ENCODE measurements around the gene GUCY1A1. TPM values are rescaled to one million over a fixed set of nuclear protein-coding genes. Genes with fewer than 3 reads are reported as not detected.

GUCY1A1 gene
- total RNA-seq, 1 donor: 0.09 TPM

- H3K4me3 ChIP-seq (ENCODE audit: low read depth, low read length): no peak overlapping the region
- no peak for DNase-seq (ENCODE audit: low read depth)
- TF ChIP-seq CTCF (IDR thresholded peaks at IDR 0.05; ENCODE audit: insufficient read depth, low read length): no peak
These were observed 11.4 kb downstream of the GUCY1A1 start for GRCh38 chr4:155678011-155678410.

- no peak for TF ChIP-seq CTCF (IDR thresholded peaks at IDR 0.05; ENCODE audit: insufficient read depth, low read length)
- H3K4me3 ChIP-seq (ENCODE audit: low read depth, low read length): no peak overlapping the region
- peak; percentile 15 for DNase-seq (ENCODE audit: low read depth)
These were observed 12.7 kb downstream of the GUCY1A1 start for GRCh38 chr4:155679343-155679742.

GRCh38 chr4:155681886-155682285 lies 15.2 kb downstream of the GUCY1A1 start:
- DNase-seq (ENCODE audit: low read depth): no peak
- TF ChIP-seq CTCF (IDR thresholded peaks at IDR 0.05; ENCODE audit: insufficient read depth, low read length): no peak
- no peak overlapping the region for H3K4me3 ChIP-seq (ENCODE audit: low read depth, low read length)

GRCh38 chr4:155684423-155684822 lies 17.8 kb downstream of the GUCY1A1 start:
- TF ChIP-seq CTCF (IDR thresholded peaks at IDR 0.05; ENCODE audit: insufficient read depth, low read length): no peak
- DNase-seq (ENCODE audit: low read depth): no peak
- no peak overlapping the region for H3K4me3 ChIP-seq (ENCODE audit: low read depth, low read length)

GRCh38 chr4:155684892-155685541 lies 18.4 kb downstream of the GUCY1A1 start:
- no peak for TF ChIP-seq CTCF (IDR thresholded peaks at IDR 0.05; ENCODE audit: insufficient read depth, low read length)
- no peak for DNase-seq (ENCODE audit: low read depth)

GRCh38 chr4:155687380-155687982 lies 20.8 kb downstream of the GUCY1A1 start:
- no peak overlapping the region for H3K4me3 ChIP-seq (ENCODE audit: low read depth, low read length)
- no peak for DNase-seq (ENCODE audit: low read depth)
- TF ChIP-seq CTCF (IDR thresholded peaks at IDR 0.05; ENCODE audit: insufficient read depth, low read length): no peak

More at GRCh38 chr4:155684892-155685541, 18.4 kb downstream of the GUCY1A1 start:
- no peak overlapping the region for H3K4me3 ChIP-seq (ENCODE audit: low read depth, low read length)
